Nephron progenitor cell (in vitro differentiated cells): ENCODE results near the gene SLC4A4.

Source experiments
- DNase-seq: peaks from one replicate; pipeline ENCODE4 v3.0.0; 2021
- H3K27ac Mint-ChIP-seq: 2 replicates; pipeline ENCODE4 v1.8.0; 2021; ENCODE audit warnings: mild to moderate bottlenecking, moderate library complexity, mixed read lengths
- H3K27me3 Mint-ChIP-seq: 2 replicates; pipeline ENCODE4 v1.8.0; 2021; ENCODE audit warnings: mild to moderate bottlenecking, low read depth, mixed read lengths; ENCODE audit not compliant: poor library complexity
- H3K36me3 Mint-ChIP-seq: 2 replicates; pipeline ENCODE4 v1.8.0; 2021; ENCODE audit warnings: low read depth, mixed read lengths
- H3K4me1 Mint-ChIP-seq: 2 replicates; pipeline ENCODE4 v1.8.0; 2021; ENCODE audit warnings: mixed read lengths
- H3K4me3 Mint-ChIP-seq: 2 replicates; pipeline ENCODE4 v1.8.0; 2021; ENCODE audit warnings: mild to moderate bottlenecking, moderate library complexity, mixed read lengths
- H3K9me3 Mint-ChIP-seq: 2 replicates; pipeline ENCODE4 v1.8.0; 2021; ENCODE audit warnings: mild to moderate bottlenecking, moderate library complexity, mixed read lengths
- CTCF ChIP-seq: fragments of 200-600 bp; sonication (generic); IDR thresholded peaks from 2 replicates; pipeline ENCODE4 v1.5.0; 2021; ENCODE audit warnings: antibody characterized with exemption

The SLC4A4 gene

GRCh38 chr4:71607109-71607508 is 268.3 kb downstream of the SLC4A4 start:
- H3K4me1 Mint-ChIP-seq: no peaks in the 10 kb centered on the region
- H3K9me3 Mint-ChIP-seq: peaks cover 7% of the 10 kb centered on the region
- no peak overlapping the region for H3K4me3 Mint-ChIP-seq
- H3K27ac Mint-ChIP-seq: no peak overlapping the region
- no peak for DNase-seq
- no peaks in the 10 kb centered on the region for H3K36me3 Mint-ChIP-seq
- no peak for TF ChIP-seq CTCF
- peaks cover 2% of the 10 kb centered on the region for H3K27me3 Mint-ChIP-seq

GRCh38 chr4:71607780-71608677 is 269.2 kb downstream of the SLC4A4 start:
- Mint-ChIP-seq H3K4me1 (no peaks in the 10 kb centered on the region), H3K4me3 (no peak overlapping the region), H3K36me3 (no peaks in the 10 kb centered on the region), H3K27me3 (no peaks in the 10 kb centered on the region), H3K27ac (no peak overlapping the region), H3K9me3 (peaks cover 7% of the 10 kb centered on the region)
- TF ChIP-seq CTCF: no peak
- DNase-seq: no peak

DNA sequence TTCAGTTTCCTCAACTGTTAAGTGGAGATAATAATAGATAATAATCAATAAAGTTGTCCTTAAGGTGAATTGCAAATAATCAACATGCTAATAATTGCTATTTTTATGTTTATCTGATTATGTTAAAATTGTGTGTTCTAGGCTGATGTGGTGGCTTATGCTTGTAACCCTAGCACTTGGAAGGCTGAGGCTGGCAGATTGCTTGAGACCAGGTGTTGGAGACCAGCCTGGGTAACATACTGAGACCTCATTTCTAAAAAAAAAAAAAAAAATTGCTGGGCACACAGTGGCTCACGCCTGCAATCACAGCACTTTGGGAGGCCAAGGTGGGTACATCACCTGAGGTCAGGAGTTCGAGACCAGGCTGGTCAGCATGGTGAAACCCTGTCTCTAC is 269.9 kb downstream of the SLC4A4 start:
- Mint-ChIP-seq H3K27me3 (no peaks in the 10 kb centered on the region), H3K9me3 (peaks cover 7% of the 10 kb centered on the region), H3K4me1 (no peaks in the 10 kb centered on the region), H3K27ac (no peak overlapping the region), H3K36me3 (no peaks in the 10 kb centered on the region), H3K4me3 (no peak overlapping the region)
- TF ChIP-seq CTCF: no peak
- DNase-seq: no peak

DNA sequence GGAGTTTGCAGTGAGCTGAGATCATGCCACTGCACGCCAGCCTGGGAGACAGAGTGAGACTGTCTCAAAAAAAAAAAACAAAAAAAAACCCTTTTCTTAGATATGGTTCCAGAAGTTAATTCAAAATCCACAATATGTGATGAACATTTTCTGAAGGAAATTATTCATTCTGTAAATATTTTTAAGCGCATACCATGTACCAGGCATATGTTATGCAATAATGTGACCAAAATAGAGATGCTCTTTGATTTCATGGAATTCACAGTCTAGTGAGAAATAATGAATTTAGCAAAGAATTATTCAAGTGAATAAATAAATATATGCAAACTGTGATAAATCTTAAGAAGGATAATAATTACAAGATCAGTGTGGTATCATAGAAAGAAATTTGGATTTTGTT is 270.3 kb downstream of the SLC4A4 start:
- H3K4me1 Mint-ChIP-seq: no peaks in the 10 kb centered on the region

GRCh38 chr4:71609651-71610050 is 270.8 kb downstream of the SLC4A4 start:
- no peak overlapping the region for H3K27ac Mint-ChIP-seq
- H3K36me3 Mint-ChIP-seq: no peaks in the 10 kb centered on the region
- peaks cover 7% of the 10 kb centered on the region for H3K9me3 Mint-ChIP-seq
- no peaks in the 10 kb centered on the region for H3K27me3 Mint-ChIP-seq
- no peak overlapping the region for H3K4me3 Mint-ChIP-seq
- no peak for DNase-seq
- no peak for TF ChIP-seq CTCF
- no peaks in the 10 kb centered on the region for H3K4me1 Mint-ChIP-seq

More for the DNA sequence above, 270.3 kb downstream of the SLC4A4 start:
- no peak for DNase-seq
- H3K27ac Mint-ChIP-seq: no peak overlapping the region
- no peak for TF ChIP-seq CTCF
- H3K4me3 Mint-ChIP-seq: no peak overlapping the region
- H3K36me3 Mint-ChIP-seq: no peaks in the 10 kb centered on the region
- H3K27me3 Mint-ChIP-seq: no peaks in the 10 kb centered on the region
- H3K9me3 Mint-ChIP-seq: peaks cover 7% of the 10 kb centered on the region

- H3K27ac Mint-ChIP-seq: no peak overlapping the region
- H3K4me3 Mint-ChIP-seq: no peak overlapping the region
- peaks cover 15% of the 10 kb centered on the region for H3K9me3 Mint-ChIP-seq
- H3K4me1 Mint-ChIP-seq: no peaks in the 10 kb centered on the region
- TF ChIP-seq CTCF: no peak
- no peaks in the 10 kb centered on the region for H3K27me3 Mint-ChIP-seq
- H3K36me3 Mint-ChIP-seq: no peaks in the 10 kb centered on the region
- DNase-seq: no peak
Observed at GRCh38 chr4:71614621-71615020, 275.8 kb downstream of the SLC4A4 start.
